HG02852 (cell line): Measurements from ENCODE around the gene CSTPP1.
"Not testable (repeated sequence)": the region's sequence is repeated elsewhere in the genome, so short reads cannot be mapped to it uniquely, and the experiment has no call there.

Experiments
- ATAC-seq: cut with Tn5 transposase; IDR thresholded peaks from one replicate; pipeline ENCODE4 v1.9.1; 2021; ENCODE audit warnings: mild to moderate bottlenecking, moderate library complexity; ENCODE audit not compliant: unreplicated experiment

Gene CSTPP1

DNA sequence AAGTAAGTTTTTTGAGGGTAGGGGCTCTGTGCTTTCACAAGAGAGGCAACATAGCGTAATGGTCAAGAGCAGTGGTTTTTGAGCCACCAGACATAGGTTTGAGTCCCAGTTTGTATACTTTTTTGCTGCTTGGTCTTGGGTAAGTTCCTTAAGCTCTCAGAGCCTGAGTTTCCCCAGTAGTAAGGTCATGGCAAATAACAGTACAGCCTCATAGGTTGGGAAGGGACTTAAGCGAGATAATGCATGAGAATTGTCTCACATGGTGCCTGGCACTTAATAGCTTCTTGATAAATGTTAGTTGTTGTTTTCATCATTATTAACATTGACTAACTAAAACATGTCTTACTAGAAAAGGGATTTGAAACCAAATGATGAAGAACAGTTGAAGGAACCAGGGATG, 157.0 kb downstream of the CSTPP1 start:
- ATAC-seq: no peak

DNA sequence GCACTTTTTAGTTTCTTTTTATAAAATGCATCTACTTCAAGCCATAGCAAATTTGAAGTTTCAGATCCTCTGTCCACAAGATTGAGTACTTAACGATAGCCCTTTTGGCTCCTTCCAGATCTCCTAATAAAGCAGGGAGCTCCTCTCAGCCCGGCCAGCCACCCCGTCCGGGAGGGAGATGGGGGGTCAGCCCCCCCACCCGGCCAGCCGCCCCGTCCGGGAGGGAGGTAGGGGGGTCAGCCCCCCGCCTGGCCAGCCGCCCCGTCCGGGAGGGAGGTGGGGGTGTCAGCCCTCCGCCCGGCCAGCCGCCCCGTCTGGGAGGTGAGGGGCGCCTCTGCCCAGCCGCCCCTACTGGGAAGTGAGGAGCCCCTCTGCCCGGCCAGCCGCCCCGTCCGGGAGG, 160.3 kb downstream of the CSTPP1 start:
- not testable (repeated sequence) for ATAC-seq

GRCh38 chr11:47098223-47098622, 161.7 kb downstream of the CSTPP1 start:
- ATAC-seq: not testable (repeated sequence)

- no peak for ATAC-seq
These were observed 162.8 kb downstream of the CSTPP1 start for GRCh38 chr11:47099214-47099917.

- no peak for ATAC-seq
These were observed 163.4 kb downstream of the CSTPP1 start for GRCh38 chr11:47099918-47100315.

DNA sequence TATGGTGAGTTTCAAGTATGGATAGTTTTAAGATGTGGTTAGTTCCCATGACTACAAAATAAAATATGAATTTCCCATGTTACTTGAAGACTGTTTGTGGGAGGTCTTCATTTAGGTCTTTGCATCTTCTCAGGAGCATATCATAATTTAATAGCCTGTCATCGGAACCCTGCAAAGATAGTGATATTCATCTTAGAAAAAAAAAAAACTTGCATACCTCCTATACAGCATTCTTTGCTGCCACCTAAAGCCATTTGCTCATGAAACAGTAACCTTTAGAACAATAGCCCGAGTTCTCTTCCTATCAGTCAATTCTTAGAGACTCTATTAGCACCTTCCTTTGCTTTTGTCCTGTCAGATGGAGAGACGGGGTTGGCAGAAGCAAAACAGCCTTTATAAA, 164.8 kb downstream of the CSTPP1 start:
- ATAC-seq: no peak

DNA sequence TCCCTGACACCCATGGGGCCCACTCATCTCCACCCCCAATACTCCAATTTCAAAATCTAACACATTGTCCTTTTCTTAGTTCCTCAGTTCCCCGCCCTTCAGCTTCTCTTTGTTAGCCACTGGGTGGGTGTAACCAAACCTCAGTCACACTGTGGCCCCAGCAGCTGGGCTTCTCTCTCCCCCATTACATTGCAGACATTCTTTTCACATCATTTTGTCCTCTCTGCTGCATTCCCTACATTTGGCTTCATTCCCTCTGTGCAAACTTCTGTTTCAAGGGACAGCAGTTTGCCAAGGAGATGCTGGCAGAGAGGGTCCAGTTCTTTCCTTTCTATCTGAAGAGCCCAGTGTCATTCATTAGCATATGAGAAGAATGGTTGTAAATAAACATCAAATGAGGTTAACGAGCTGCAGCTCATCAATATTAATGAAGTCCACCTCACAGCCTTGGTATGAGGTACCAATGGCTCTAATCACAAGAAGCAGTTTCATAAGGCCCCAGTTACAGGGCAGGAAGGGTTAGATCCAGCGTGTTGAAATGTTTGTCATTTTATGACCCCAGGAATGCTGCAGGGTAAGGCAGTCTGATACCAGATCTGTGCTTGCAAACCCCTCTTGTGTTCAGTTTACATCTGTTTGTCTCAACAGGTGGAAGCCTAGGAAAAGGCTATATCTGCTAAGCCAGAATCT, 167.8 kb downstream of the CSTPP1 start:
- no peak for ATAC-seq

- no peak for ATAC-seq
These were observed 169.0 kb downstream of the CSTPP1 start for GRCh38 chr11:47105541-47105940.

DNA sequence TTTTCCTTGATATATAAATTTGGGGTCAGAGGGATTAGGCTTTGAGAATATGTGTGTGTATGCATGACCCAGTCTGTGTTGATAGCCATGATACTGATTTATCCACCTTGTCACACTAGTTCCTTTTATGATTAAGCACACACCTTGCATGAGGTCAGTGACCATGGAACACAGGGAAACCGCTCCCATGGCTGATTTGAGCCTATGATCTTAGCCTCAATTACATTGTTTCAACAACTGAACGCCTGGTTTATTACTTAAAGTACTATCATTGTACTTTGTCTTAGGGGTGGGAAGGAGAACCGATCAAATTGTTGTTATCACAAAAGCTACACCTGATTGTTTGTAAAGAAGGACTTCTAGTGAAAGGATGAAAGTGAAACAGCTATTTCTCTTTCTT, 169.4 kb downstream of the CSTPP1 start:
- no peak for ATAC-seq

DNA sequence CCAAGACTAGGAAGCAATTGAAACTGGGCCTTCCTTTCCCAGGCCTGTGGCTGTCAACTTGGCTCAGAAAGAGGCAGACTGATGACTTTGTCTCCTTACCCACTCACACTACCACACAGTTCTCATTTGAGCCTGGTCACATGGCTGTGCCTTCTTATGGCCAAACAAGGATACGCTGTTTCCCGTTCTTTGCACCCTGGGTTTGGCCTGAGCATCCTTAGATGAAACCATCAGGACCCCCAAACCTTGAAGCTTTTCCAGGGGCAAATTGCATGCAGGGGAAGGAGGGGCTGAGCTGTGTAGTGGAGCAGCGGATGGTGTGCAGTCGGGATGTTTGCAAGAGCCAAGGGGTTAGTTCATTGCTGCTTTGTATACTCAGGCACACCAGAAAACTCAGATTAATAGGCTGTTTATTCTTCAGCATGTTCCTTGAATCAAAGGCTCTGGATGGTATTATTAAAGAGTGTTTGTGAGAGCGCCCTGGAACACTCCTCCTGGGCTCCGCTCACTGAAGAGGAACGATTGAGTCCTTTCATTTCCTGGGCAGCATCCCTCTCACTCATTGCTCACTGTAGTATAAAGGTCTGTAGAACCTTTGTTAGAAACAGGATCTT, 170.3 kb downstream of the CSTPP1 start:
- ATAC-seq: no peak

GRCh38 chr11:47107744-47108143, 171.2 kb downstream of the CSTPP1 start:
- no peak for ATAC-seq

DNA sequence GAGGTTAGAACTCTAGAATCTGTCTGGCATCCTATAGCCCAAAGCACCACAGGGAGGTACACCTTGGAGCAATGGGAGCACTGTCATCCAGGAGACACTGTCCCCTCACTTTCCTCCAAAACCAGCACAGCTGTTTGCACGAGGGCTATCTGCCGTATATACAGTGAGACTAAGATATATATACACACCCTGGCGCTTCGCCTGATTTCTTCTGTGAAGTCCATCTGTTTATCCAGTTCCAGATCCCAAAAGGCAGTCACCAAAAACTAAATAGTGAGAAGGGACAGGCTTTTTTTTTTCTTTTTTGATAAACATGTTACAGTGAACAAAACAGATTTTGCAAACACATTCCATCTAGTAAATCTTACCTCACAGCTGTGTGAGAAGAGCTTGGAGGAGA, 171.7 kb downstream of the CSTPP1 start:
- no peak for ATAC-seq

DNA sequence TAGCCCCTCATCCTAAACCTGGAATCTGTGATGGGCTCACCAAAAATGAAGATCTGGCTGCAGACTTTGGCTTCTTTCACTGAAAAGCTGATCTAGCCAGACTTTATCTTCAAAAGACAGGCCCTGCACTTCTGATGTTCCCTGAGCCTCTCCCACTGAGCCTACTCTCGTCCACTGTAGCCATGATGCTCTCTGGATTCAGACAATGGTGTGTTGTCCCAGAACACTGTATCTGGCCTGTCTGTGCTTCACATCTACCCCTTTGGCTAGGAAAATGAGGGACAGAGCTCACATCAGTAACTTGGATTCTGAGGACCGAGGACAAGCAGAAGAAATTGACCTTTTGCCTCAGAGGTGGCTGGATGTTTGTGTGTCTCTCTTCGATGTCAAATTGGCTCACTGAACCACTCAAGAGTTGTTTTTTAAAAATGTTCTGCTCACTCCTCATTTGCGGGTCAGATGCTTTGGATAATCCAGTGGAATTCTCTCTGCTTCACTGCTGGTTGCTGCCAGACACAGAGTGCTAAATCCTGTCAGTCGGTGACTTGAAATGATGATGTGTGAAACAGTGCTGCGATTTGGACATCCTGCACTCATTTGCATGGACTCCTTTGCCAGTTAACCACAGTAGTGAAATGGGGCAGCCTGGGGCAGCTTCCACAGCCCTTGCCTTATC, 172.6 kb downstream of the CSTPP1 start:
- no peak for ATAC-seq

GRCh38 chr11:47109727-47110246, 173.2 kb downstream of the CSTPP1 start:
- ATAC-seq: no peak

- peak; percentile 86 for ATAC-seq
These were observed 174.8 kb downstream of the CSTPP1 start for GRCh38 chr11:47111318-47111804.

- not testable (repeated sequence) for ATAC-seq
These were observed 176.4 kb downstream of the CSTPP1 start for GRCh38 chr11:47112941-47113340.

DNA sequence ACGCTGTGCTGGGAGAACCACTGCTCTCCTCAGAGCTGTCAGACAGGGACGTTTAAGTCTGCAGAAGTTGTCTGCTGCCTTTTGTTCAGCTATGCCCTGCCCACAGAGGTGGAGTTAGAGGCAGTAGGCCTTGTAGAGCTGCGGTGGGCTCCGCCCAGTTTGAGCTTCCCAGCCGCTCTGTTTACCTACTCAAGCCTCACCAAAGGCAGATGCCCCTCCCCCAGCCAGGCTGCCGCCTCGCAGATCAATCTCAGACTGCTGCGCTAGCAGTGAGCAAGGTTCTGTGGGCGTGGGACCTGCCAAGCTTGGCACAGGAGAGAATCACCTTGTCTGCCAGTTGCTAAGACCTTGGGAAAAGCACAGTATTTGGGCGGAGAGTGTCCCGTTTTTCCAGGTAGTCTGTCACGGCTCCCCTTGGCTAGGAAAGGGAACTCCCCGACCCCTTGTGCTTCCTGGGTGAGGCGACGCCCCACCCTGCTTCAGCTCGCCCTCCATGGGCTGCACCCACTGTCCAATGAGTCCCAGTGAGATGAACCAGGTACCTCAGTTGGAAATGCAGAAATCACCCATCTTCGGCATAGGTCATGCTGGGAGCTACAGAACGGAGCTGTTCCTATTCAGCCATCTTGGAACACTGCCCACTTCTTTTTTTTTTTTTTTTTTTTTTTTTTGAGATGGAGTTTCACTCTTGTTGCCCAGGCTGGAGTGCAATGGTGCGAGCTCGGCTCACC, 182.6 kb downstream of the CSTPP1 start:
- not testable (repeated sequence) for ATAC-seq

- ATAC-seq: no peak
These were observed 184.5 kb downstream of the CSTPP1 start for GRCh38 chr11:47121056-47121455.

- no peak for ATAC-seq
These were observed 185.2 kb downstream of the CSTPP1 start for GRCh38 chr11:47121731-47122130.

- ATAC-seq: no peak
These were observed 186.5 kb downstream of the CSTPP1 start for GRCh38 chr11:47123094-47123493.
